HG03442 (cell line): Measurements from ENCODE around the gene SIK2.
"Not testable (repeated sequence)": the region's sequence is repeated elsewhere in the genome, so short reads cannot be mapped to it uniquely, and the experiment has no call there.

ENCODE experiments used
- ATAC-seq: cut with Tn5 transposase; IDR thresholded peaks from one replicate; pipeline ENCODE4 v1.9.1; 2021; ENCODE audit warnings: mild to moderate bottlenecking, moderate library complexity; ENCODE audit not compliant: unreplicated experiment

The SIK2 gene

DNA sequence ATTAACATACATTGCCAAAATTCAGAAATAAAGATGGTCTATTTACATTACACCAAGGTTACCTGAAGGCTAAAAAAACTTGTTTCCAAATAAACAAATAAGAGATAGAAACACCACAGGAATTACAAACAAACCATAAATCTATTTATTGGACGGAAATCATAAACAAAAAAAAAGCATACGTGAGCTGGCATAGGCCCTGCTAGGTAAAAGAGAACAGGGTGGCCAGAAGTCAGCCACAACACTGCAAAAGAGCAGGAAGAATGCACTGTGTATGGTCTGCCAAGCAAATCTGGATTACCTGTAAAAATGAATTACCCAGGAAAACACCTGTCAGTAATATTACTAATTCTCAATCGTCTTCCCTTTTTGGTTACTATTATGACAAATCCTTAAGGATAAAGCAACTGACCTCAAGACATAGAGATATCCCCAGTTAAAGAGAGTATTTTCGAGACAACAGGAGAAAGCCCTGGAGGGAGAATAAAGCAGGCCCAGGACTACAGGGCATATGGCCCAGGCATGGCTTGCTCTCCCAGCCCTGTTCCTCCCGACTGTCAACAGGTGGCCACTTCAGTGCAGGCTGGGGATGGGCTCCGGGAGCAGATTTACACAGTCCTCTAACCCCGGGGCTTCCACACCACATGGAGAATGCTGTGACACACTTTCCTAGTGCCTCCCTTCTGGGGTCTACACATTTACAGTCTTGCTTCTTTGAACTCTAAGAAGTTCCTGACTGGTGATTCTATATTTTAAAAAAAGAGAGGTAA is 146.0 kb downstream of the SIK2 start:
- no peak for ATAC-seq

GRCh38 chr11:111749646-111750045 is 147.4 kb downstream of the SIK2 start:
- ATAC-seq = no peak

GRCh38 chr11:111756097-111756496 is 153.8 kb downstream of the SIK2 start:
- no peak for ATAC-seq

DNA sequence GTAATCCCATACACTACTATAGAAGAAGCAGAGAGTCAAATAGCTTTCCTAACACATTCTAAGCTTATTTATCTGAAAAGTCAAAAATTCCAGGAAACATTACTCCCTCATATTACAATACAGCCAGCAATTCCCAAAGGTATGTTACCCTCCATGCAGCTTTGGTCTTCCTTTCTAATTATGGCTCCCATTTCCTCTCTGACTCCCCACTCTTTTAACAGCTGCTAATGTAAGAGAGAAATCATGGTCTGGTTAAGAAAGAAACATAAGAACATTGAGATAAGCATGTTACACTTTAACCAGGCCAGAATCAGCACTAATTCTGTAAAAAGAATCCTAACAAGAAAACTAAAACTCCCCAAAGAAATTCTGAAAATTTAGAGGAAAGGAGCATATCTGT is 157.1 kb downstream of the SIK2 start:
- no peak for ATAC-seq

DNA sequence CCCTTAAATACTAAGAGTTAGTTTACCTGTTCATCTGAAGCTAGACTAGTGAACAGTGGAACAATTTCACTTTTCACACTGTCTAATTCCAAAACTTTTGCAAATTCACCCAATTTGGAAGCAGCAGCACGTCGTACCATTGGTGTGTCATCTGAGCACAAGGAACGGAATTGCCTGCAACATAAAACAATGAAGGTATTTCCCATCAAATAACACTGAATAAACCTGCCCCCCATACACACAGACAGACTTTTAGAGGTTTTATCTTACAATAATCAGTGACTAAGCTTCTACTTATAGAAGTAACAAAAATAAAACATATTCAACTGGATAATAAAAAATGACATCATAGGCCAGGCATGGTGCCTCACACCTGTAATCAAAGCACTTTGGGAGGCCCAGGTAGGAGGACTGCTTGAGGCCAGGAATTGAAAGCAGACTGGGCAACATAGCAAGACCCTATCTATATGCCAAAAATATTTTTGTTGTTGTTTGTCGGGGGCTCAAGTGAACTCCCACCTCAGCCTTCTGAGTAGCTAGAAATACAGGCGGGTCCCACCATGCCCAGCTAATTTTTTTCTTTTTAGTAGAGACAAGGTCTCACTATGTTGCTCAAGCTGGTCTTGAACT is 157.6 kb downstream of the SIK2 start:
- no peak for ATAC-seq

DNA sequence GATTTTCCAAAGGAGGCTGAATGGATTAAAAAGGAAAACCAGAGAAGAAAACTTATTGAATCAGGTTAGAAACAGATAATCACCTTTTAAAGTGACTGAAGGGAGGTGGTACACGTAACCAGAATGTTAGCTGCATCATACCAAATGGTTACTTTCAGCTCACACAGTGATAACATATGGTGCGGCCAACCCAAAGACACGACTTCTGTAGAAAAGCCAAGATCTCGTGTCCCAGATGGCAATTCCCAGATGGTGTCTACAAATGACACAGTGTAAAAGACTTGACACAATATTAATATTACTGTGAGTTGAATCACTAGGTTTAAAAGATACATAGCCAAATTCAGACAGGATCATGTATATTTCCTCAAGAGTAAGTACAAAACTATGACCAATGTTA is 158.8 kb downstream of the SIK2 start:
- no peak for ATAC-seq

GRCh38 chr11:111762526-111762925 is 160.3 kb downstream of the SIK2 start:
- ATAC-seq = no peak

DNA sequence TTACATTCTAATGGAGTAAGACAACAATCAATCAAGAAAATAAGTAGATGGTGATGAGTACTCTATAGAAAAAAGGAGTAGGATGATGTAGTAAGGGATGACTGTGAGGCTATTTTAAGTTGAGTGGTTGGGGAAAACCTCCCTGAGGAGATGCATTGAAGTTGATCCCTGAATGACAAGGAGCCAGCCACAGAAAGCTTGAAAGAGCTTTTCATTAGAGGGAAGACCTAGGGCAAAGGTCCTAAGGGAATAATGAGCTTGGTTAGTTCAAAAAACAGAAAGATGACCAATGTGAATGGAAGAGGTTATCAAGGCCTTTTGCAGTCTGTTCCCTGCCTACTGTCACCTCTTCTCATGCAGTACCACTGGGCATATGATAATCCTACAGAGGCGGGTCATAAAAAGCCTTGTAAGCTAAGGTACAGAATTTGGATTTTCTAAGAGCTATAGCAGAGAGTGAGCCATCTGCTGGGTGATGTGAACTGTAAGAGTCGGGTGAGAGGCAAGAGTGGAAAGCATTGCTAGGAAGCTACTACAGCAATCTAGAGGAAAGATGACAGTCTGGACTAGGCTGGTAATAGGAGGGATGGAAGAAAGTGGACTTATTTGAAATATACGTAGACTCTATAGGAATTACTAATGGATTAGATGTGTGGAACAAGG is 160.9 kb downstream of the SIK2 start:
- no peak for ATAC-seq

DNA sequence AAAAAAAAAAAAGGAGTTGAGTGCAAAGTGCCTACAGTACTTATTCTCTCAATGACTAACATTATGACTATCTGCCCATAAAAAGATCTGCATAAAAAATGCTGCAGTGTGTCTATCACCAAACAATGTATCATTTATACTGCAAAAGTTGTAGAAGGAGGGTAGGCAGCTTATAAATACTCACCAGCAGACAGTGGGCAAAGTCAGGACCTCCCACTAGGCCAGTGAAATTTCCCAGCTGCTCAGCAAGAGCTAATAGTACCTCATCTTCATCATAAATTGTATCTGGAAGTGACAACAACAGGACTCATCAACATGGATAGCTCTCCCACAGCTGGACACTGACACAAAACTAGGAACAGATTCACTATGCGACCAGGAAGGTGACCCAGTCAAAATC is 162.4 kb downstream of the SIK2 start:
- no peak for ATAC-seq

DNA sequence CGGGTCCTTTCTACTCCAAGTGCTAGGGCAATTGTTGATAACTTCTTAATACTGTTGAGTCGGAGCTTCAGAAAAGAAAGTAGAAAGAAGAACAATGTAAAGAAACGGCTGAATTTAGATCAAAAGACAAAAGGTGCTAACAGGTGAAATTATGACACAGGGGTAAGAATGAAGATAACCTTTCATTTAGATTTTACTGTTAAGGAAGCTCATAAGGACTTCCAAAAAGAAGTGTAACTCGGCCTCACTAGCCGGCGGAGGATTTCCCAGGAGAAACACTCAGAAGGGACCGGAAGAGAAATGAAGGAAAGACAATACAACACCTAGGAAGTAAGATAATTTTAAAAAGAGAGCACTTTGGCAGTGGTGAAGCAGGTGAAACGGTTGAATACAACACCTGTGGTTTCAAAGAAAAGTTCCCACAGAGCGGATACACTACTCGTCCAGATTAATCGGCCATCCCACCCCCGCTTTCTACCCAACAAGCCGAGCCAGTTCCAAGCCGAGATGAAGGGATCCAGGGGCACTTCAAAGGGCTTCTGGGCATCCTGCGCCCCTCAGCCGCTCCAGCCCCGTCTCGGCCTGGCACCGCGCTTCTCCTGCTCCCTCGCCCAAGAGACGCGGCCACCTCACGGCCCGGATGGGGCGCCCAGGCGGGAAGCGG is 163.2 kb downstream of the SIK2 start:
- no peak for ATAC-seq

DNA sequence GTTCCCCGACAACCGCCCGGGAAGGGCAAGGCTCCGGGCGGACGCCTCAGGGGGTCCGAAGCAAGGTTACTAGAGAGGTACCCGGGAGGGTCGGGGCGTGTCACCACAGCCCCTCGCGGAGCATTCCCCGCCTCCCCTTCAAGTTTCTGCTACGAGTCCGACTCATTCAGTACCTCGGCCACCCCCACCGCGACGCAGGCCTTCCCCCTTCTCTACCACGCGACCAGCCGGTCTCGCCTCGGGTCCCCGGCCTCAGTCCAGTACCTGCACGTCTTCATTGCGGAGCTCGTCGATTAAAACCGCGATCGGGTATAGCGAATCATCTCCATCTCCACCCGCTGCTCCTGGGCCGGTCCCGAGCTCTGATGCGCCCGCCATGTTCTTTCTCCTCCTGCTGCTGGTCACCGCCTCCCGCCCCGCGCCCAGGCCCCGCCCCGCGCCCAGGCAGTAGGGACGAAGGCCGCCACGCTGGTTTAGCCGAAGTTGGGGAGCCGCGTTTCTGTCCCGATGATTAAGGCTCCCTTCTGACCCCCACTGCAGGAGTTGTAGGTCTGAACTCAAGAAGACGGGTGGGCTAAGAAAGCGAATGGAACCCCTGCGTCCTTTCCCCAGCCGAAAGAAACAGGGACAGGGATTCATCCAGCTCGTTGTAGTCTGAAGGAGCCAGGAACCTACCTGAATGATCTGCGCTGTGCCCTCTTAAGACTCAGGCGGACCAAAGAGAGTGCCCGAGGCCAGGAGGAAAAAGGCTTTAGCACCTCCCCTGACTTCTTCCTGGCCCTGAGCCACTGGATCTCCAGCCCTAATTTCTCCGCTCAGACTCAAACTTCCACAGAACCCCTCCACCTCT is 164.0 kb downstream of the SIK2 start, which contains the start of gene PPP2R1B:
Gene PPP2R1B, minus strand, starts transcription at position 406 of the 850 bp plus-strand sequence. Its CDS starts 28 bp downstream, at position 378.
- ATAC-seq = peak; percentile 87

DNA sequence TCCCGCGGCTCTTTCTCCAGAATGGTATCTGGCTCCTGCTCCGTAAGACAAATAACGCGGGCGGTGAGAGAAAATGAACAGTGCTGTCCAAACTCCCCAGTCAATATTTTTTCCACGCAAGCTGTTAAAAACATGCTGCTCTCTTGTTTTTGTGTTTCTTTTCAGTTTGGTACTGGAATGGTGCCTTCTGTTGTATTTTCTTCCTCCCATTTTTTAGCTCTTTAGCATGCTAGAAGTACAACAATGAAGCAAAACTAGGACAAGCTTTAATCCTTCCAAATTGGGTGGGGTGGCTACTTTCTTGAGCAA is 164.5 kb downstream of the SIK2 start:
- peak; percentile 2 for ATAC-seq

- ATAC-seq = no peak
These were observed 168.4 kb downstream of the SIK2 start for GRCh38 chr11:111770581-111771134.

DNA sequence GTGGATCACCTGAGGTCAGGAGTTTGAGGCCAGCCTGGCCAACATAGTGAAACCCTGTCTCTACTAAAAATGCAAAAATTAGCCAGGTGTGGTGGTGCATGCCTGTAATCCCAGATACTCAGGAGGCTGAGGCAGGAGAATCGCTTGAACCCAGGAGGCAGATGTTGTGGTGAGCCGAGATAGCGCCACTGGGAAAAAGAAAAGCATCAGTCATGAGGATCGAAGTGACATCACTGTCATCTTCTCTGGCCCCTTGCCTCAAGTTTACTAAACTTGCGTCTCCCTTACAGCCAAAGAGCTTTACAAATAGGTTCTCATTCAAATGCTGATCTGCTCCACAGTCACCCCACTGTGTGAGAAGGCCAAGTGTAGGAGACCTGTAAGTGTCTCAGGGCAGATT is 169.0 kb downstream of the SIK2 start:
- ATAC-seq = not testable (repeated sequence)

DNA sequence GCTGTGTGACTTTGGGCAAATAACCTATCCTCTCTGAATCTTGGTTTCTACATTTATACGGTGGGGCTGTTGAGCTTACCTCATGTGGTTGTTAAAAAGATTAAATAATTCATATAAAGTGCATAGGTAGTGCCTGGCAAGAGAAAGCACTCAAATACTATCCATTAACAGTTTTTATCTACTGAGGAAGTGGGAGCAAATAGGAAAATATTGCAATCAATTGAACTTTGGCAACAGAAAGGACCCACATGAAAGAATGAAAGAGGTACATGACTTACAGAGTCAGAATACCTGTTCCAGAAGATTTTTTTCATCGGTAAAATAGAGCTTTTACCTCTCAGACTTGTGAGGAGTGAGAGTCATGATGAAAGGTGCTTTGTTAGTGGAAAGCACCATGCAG is 170.3 kb downstream of the SIK2 start:
- no peak for ATAC-seq

DNA sequence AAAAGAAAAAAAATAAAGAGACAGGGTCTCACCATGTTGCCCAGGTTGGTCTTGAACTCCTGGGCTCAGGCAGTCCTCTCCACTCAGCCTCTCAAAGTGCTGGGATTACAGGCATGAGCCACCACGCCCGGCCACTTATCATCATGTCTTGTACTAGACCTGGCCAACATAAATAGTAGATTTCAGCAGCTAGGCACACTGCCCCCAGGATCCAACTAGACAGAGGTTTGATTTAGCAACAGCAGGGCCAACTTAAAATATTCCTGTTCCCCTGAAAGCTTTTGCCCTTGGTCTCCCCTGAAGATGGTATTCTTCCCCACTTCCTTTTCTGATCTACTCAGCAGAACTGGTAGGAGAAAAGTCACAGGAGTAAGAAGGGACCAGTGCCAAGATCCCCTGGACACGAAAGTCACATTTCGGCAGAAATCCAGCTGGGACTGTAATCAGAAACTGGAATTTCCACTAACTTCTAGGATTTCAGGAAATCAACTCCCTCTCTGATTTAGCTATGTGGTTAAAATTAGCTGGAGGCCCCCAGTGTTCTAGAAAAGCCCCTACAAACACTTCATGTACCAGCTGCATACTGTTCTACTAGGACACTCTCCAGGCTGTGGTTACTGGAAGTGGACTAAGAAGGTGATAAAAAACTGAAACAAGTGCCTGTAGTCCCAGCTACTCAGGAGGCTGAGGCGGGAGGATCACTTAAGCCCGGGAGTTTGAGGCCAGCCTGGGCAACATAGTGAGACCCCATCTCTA is 172.9 kb downstream of the SIK2 start:
- ATAC-seq = no peak

DNA sequence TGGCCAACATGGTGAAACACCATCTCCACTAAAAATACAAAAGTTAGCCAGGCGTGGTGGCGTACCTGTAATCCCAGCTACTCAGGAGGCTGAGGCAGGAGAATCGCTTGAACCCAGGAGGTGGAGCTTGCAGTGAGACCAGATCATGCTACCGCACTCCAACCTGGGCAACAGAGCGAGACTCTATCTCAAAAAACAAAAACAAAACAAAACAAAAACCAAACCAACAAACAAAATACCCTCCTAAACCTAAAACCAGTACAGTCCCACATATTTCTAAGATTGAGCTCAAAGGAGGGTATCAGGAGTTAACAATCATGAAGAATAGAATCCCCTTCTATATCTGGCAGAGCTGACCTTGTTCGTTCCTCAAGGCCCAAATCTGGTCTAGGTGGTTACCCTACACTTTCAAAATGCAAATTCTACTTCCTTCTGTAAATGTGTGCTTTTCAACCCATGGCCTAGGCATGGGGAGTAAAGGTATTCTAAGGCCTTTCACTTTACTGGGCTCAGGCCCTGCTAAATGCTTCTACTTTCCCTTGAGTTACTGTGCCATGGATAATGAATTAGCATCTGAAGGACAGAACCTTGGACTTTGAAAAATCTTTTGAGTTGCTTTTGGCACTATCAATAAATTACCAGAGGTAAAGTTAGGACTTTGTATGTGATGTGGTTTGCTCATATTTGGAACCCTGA is 174.3 kb downstream of the SIK2 start:
- peak; percentile 95 for ATAC-seq

DNA sequence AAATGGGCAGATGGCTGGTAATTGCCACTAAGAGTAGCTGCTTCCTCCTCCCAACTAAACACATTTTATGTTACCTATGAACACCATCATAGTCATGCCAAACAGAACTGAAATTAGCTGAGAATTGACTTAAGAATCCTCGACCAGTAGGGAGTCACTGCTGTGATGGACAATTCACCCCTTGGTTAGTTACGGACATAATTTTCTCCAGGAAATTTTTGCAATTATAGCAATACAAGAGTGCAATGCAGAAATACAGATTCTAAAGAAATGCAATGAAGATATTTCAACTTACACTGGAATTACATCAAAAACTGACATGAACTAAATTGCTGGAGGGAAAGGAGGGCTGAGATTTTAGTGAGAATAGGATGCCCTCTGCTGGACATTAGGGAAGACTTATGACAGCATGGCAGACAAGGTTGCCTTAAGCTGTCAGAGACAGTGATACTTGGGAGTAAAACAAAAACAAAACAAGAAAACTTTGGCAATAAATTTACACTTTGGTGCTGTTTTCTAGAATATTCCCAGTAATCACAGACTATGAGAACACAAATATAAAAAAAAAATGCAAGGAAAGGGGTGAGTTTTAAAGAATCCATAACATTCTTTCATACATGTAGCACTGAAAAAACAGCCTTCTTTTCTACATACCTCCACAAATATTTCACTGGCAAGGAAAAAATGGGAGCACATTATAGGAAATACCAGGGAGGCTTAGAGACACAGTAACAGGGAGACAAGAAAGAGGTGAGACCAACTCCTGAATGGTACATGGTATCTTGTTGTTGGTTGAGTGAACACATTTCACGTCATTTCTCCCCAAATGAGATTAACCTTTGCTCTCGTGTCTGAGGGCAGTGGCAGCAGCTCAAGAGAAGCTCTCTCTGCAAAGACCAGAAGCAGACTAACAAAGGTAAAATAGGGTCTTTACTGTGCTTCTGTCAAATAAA is 175.1 kb downstream of the SIK2 start:
- ATAC-seq = peak; percentile 54
